GM13976 (cell line): ENCODE measurements around the gene WASHC3.
A peak's percentile ranks its signal among the peaks of the same experiment; 100 is the strongest.

ENCODE experiments used
- DNase-seq: peaks from one replicate; pipeline ENCODE4 v3.0.0; 2012; ENCODE audit warnings: low spot score
- CTCF ChIP-seq: IDR thresholded peaks from 2 replicates; pipeline ENCODE4 v1.5.1; 2012; ENCODE audit warnings: borderline replicate concordance, mild to moderate bottlenecking; ENCODE audit not compliant: insufficient read depth; ENCODE audit errors: extremely low read depth, missing control alignments, control extremely low read depth
- in situ Hi-C: fragments of 300-500 bp; cut with MboI; formaldehyde crosslinking; loops from one replicate; pipeline ENCODE4 v1.12.0; 2022; ENCODE audit warnings: low sequenced_read_pairs, mixed read lengths, inconsistent platforms; ENCODE audit not compliant: unreplicated experiment

The WASHC3 gene

GRCh38 chr12:102010265-102010994 is 51.4 kb downstream of the WASHC3 start:
- in situ Hi-C loops = no loop called here
- TF ChIP-seq CTCF = no peak
- peak; percentile 42 for DNase-seq

GRCh38 chr12:102009796-102010195 is 52.0 kb downstream of the WASHC3 start:
- DNase-seq = no peak
- TF ChIP-seq CTCF = no peak
- in situ Hi-C loops = no loop called here

GRCh38 chr12:102008615-102009126 is 53.1 kb downstream of the WASHC3 start:
- TF ChIP-seq CTCF = no peak
- no peak for DNase-seq
- in situ Hi-C loops = no loop called here

- no peak for TF ChIP-seq CTCF
- no peak for DNase-seq
- in situ Hi-C loops = no loop called here
Observed at GRCh38 chr12:102005256-102005655, 56.5 kb downstream of the WASHC3 start.

GRCh38 chr12:101997102-101997501 is 64.7 kb downstream of the WASHC3 start:
- no peak for TF ChIP-seq CTCF
- DNase-seq = no peak
- in situ Hi-C loops = no loop called here

GRCh38 chr12:101995684-101996083 is 66.1 kb downstream of the WASHC3 start:
- TF ChIP-seq CTCF = no peak
- in situ Hi-C loops = no loop called here
- no peak for DNase-seq

- TF ChIP-seq CTCF = no peak
- in situ Hi-C loops = no loop called here
- no peak for DNase-seq
Observed at GRCh38 chr12:101992091-101992490, 69.7 kb downstream of the WASHC3 start.
